ENCODE data around the gene MAML3. TPM values are rescaled to one million over a fixed set of nuclear protein-coding genes. Genes with fewer than 3 reads are reported as not detected.

The MAML3 gene
- total RNA-seq, 1 donor from 2014 or later = 59.4 TPM

- H3K27me3 Mint-ChIP-seq (ENCODE audit: unreplicated experiment) = peaks cover 18% of the 10 kb centered on the region
- peaks cover 48% of the 10 kb centered on the region for H3K4me1 Mint-ChIP-seq (ENCODE audit: low read depth, unreplicated experiment)
- H3K36me3 Mint-ChIP-seq (ENCODE audit: unreplicated experiment) = no peaks in the 10 kb centered on the region
- H3K9me3 Mint-ChIP-seq (ENCODE audit: unreplicated experiment) = peaks cover 15% of the 10 kb centered on the region
- no peak for DNase-seq
- TF ChIP-seq, protein P1, sequence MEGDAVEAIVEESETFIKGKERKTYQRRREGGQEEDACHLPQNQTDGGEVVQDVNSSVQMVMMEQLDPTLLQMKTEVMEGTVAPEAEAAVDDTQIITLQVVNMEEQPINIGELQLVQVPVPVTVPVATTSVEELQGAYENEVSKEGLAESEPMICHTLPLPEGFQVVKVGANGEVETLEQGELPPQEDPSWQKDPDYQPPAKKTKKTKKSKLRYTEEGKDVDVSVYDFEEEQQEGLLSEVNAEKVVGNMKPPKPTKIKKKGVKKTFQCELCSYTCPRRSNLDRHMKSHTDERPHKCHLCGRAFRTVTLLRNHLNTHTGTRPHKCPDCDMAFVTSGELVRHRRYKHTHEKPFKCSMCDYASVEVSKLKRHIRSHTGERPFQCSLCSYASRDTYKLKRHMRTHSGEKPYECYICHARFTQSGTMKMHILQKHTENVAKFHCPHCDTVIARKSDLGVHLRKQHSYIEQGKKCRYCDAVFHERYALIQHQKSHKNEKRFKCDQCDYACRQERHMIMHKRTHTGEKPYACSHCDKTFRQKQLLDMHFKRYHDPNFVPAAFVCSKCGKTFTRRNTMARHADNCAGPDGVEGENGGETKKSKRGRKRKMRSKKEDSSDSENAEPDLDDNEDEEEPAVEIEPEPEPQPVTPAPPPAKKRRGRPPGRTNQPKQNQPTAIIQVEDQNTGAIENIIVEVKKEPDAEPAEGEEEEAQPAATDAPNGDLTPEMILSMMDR (IDR thresholded peaks at IDR 0.05; ENCODE audit: partially characterized antibody, unreplicated experiment) = no peak
- no peak overlapping the region for H3K4me3 Mint-ChIP-seq (ENCODE audit: unreplicated experiment)
- no peak overlapping the region for H3K27ac Mint-ChIP-seq (ENCODE audit: unreplicated experiment)
Measured at GRCh38 chr4:139776235-139776634, 377.7 kb downstream of the MAML3 start.

DNA sequence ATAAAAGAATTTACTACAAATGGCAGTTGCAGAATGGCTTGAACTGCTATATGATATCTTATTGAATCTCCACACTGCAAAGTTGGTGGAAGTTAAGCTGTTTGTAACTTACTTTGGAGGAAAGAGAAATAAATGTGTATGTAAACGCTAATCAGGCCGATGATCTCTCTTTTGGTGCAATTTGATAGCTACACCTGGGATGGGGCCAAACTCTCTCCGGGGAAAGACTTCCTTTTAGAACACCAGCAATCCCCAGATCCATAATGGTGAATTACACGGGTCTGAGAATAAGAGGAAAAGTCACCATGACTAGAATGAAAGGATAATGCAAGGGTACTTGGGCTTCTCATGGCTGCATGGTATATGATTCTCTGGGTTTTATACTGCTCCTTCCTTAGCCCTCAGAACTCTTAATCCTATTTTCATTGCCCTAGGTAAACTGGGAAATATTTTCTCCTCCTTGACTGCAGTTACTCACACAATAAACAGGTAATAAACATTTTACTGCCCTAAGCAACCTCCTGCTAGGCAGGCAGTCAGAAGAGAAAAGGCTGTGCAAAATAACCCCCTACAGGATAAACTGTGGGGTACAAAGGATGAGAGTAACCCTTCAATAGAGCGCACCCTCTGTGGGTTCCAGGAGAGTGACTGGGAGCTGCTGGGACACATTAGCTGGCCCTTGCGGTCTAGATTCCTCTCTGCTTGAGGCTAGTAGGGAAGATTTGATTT is 379.1 kb downstream of the MAML3 start:
- no peak for DNase-seq
- H3K9me3 Mint-ChIP-seq (ENCODE audit: unreplicated experiment) = peaks cover 15% of the 10 kb centered on the region
- TF ChIP-seq, protein P1 (IDR thresholded peaks at IDR 0.05; ENCODE audit: partially characterized antibody, unreplicated experiment) = no peak
- no peak overlapping the region for H3K4me3 Mint-ChIP-seq (ENCODE audit: unreplicated experiment)
- peaks cover 51% of the 10 kb centered on the region for H3K4me1 Mint-ChIP-seq (ENCODE audit: low read depth, unreplicated experiment)
- H3K27me3 Mint-ChIP-seq (ENCODE audit: unreplicated experiment) = peaks cover 13% of the 10 kb centered on the region
- no peaks in the 10 kb centered on the region for H3K36me3 Mint-ChIP-seq (ENCODE audit: unreplicated experiment)
- H3K27ac Mint-ChIP-seq (ENCODE audit: unreplicated experiment) = peak overlapping the region; percentile 41

DNA sequence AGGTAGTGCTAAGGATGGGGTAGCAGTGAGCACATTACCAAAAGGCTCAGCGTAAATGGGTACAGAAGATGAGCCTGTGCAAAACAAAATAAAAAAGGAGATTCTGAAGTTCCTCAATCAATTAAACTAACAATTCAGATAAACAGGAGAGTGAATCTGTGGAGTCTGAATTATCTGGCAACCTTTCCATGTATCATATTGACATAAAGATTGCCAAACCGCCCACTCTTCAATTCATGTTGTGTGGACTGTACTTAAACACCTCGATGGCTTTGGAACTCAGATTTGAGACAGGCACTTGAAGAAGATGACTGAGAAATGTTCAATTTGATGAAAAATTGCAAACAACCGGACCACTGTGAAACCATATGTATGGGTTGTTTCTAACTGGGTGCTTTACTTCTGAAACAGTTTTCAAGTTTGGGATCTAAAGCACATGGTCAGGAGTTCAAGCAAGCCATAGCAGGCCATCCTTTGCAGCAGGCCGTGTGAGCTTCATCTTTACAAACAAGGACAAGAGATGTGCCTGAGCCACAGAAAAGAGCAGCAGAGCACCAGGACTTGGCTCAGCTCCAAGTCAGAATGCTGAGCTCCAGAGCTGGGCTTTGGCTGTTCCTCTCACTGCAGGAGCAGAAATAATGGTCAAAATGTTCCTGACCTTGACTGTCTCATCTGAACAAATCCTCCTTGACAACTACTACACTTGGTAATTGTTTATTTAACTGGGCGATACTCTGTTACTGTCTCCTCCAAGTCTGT is 380.2 kb downstream of the MAML3 start:
- TF ChIP-seq, protein P1 (IDR thresholded peaks at IDR 0.05; ENCODE audit: partially characterized antibody, unreplicated experiment) = no peak
- no peak for DNase-seq
- H3K27ac Mint-ChIP-seq (ENCODE audit: unreplicated experiment) = no peak overlapping the region
- peaks cover 42% of the 10 kb centered on the region for H3K4me1 Mint-ChIP-seq (ENCODE audit: low read depth, unreplicated experiment)
- H3K4me3 Mint-ChIP-seq (ENCODE audit: unreplicated experiment) = no peak overlapping the region
- H3K9me3 Mint-ChIP-seq (ENCODE audit: unreplicated experiment) = peaks cover 9% of the 10 kb centered on the region
- H3K36me3 Mint-ChIP-seq (ENCODE audit: unreplicated experiment) = no peaks in the 10 kb centered on the region
- H3K27me3 Mint-ChIP-seq (ENCODE audit: unreplicated experiment) = peaks cover 10% of the 10 kb centered on the region

DNA sequence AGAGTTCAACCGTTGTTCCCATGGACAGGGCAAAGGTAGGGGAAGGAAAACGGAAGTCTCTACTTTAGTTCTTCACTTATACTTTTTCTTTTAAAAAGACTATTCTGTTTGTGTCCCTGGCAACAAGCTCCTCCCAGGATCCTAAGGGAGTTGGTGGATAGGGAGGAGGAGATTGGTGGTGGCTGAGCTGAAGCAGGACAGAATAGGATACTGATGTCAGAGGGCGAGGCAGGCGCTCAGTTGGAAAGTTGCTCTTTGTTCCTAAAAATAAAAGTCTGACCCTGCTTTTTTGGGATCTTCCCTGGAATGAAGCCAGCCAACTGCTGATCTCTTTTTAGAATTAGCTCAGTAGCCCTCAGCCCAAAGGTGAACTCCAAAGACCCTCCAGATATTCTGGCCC is 383.6 kb downstream of the MAML3 start:
- TF ChIP-seq, protein P1 (IDR thresholded peaks at IDR 0.05; ENCODE audit: partially characterized antibody, unreplicated experiment) = no peak
- no peak overlapping the region for H3K4me3 Mint-ChIP-seq (ENCODE audit: unreplicated experiment)
- peaks cover 6% of the 10 kb centered on the region for H3K9me3 Mint-ChIP-seq (ENCODE audit: unreplicated experiment)
- no peak for DNase-seq
- H3K36me3 Mint-ChIP-seq (ENCODE audit: unreplicated experiment) = no peaks in the 10 kb centered on the region
- peak overlapping the region; percentile 41 for H3K27ac Mint-ChIP-seq (ENCODE audit: unreplicated experiment)
- H3K4me1 Mint-ChIP-seq (ENCODE audit: low read depth, unreplicated experiment) = peaks cover 29% of the 10 kb centered on the region
- H3K27me3 Mint-ChIP-seq (ENCODE audit: unreplicated experiment) = peaks cover 4% of the 10 kb centered on the region

- Mint-ChIP-seq H3K27me3 (ENCODE audit: unreplicated experiment) (peaks cover 4% of the 10 kb centered on the region), H3K4me3 (ENCODE audit: unreplicated experiment) (no peak overlapping the region), H3K36me3 (ENCODE audit: unreplicated experiment) (no peaks in the 10 kb centered on the region), H3K9me3 (ENCODE audit: unreplicated experiment) (peaks cover 2% of the 10 kb centered on the region), H3K27ac (ENCODE audit: unreplicated experiment) (no peak overlapping the region), H3K4me1 (ENCODE audit: low read depth, unreplicated experiment) (peaks cover 27% of the 10 kb centered on the region)
- no peak for DNase-seq
- TF ChIP-seq, protein P1 (IDR thresholded peaks at IDR 0.05; ENCODE audit: partially characterized antibody, unreplicated experiment) = no peak
Measured at GRCh38 chr4:139769364-139769763, 384.6 kb downstream of the MAML3 start.
